Fibroblast of the conjunctiva (primary cell): ENCODE results near the gene PTPRN2.

ENCODE experiments used
- DNase-seq: peaks from one replicate; pipeline ENCODE4 v3.0.0-alpha.2; 2010; ENCODE audit warnings: low read depth

PTPRN2 gene

DNA sequence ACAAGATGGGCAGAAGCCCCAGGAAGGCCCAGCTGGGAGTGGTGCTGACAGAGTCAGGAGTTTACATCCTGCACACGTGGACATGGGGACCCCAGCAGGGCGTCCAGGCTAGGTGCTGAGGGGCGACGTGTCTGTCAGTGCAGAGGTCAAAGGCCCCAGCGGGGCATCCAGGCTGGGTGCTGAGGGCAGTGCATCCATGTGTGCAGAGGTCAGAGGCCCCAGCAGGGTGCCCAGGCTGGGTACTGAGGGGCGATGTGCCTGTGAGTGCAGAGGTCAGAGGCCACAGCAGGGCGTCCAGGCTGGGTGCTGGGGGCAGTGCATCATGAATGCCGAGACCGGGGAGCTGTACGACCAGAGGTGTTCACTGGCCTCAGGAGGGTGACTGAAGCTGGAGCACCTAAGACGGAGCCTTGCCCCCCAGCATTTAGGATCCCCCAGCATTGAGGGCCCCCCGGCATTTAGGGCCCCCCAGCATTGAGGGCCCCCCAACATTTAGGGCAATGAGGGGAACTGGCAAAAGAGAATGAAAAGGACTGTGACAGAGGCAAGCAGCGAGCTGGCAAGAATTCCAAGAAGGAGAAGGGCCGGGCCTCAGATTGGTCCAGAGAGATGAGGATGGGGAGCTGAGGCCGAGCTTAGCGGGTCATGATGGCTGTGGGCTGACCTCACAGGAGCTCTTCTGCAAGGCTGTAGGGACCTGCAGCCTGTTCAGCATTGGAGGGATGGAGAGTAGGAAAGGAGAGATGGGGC lies 474.9 kb downstream of the PTPRN2 start:
- no peak for DNase-seq

DNA sequence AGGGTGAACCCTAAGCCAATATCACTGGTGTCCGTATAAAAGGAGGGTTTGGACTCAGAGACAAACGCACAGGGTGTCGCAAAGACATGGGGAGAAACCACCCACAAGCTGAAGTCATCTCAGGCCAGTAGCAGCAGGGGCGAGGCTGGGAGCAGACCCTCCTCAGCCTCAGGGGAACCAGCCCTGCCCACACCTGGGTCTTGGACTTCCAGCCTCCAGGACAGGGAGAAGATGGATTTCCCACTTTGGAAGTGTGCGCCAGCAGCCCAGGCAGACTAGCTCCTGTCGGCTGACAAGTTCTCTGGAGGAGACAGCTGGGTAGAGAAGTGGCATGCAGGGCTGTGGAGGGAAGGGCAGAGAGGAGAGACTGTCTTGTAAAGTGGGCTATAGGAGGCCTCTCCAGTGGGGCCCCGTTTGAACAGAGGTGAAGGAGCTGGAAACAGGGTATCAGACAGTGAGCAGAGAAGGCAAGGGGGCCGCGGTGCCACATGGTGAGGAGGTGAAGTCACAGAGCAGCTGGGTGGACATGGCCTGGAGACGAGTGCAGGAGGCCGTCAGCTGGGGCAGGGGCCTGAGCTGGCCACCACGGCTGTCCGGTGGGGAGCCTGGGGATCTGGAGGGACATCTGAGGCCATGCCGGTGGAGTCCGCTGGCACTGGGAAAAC lies 475.6 kb downstream of the PTPRN2 start:
- DNase-seq = no peak

DNA sequence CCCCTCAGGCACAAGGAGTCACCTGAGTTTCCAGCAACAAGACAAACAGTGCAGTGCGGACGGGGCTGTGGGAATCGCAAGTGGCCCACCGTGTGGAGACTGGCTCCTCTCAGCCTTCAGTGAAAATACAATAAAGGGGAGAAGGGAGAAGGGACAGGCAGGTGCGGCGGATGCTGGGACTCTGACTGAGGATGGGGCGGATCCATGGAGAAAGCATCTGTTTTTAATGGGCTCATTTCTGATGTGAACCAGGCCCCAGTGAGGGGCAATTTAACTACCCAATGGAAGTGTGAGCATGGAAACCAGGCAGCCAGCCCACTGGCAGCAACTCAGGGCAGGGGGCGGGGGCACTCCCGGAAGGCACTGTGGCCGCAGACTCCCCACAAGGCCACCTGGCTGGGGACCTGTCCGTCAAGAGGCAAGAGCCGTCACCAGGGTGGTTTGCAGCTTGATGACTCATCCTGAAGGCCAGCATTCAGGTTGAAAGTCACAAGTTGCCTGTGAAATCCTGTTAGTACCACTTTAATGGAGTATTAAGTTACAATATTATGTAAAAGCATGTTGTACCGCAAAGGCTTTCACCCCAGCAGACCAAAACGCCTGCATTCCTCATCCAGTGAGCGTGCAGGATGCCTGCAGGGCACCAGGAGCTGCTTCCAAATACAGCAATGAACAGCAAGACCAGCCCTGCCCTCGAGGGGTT lies 476.4 kb downstream of the PTPRN2 start:
- no peak for DNase-seq

DNA sequence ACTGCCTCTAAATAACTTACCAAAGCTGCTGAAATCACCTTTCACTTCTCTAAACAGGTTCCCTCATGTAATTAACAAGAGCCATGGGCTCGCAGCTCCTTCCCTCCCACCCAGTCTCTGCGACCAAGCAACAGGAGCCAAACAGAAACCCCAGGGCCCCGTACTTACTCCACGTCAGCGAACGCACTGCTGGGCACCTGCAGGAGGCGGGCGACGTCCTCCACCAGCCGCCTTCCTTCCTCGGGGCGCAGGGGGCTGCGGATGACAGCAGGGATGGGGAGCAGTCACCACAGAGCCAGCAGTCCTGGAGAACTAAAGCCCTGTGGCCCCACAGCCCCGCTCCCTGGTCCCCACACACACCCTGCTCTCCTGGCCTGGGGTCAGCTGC lies 477.0 kb downstream of the PTPRN2 start:
- no peak for DNase-seq

DNA sequence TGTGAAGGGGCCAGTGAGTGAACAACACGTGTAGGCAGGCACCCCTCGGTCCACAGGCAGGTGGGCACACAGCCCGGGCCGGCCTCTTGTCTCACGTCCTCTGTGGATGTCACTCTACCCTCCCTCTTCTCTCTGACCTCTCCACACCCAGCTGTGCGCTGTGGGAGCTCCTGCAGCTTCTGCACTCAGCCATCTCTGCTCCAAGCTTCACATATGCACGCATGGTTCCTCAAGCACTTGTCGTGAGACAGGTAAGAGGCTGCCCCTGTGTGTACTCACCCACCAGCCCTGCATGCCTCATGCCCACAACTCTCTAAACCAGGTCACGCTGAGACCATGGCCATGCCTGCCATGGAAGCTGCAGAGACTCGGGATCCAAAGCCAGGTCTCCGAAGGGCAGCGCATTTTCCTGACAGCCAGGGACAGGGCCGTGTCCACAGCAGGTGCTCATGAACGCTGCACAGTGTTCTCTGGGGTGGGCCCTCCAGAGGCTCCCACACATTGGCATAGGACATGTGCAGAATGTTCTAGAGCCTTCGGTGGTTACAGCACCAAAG lies 477.5 kb downstream of the PTPRN2 start:
- DNase-seq = no peak

DNA sequence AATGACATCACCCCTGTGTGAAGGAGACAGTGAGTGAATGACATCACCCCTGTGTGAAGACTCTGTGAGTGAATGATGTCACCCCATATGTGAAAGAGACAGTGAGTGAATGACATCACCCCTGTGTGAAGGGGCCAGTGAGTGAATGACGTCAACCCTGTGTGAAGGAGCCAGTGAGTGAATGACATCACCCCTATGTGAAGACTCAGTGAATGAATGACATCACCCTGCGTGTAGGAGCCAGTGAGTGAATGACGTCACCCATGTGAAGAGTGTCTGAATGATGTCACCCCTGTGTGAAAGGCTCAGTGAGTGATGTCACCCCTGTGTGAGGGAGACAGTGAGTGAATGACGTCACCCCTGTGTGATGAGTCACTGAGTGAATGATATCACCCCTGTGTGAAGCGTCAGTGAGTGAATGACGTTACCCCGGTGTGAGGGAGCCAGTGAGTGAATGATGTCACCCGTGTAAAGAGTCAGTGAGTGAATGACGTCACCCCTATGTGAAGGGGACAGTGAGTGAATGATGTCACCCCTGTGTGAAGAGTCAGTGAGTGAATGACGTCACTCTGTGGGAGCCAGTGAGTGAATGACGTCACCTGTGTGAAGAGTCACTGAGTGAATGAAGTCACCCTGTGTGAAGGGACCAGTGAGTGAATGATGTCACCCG lies 478.1 kb downstream of the PTPRN2 start:
- DNase-seq = no peak

DNA sequence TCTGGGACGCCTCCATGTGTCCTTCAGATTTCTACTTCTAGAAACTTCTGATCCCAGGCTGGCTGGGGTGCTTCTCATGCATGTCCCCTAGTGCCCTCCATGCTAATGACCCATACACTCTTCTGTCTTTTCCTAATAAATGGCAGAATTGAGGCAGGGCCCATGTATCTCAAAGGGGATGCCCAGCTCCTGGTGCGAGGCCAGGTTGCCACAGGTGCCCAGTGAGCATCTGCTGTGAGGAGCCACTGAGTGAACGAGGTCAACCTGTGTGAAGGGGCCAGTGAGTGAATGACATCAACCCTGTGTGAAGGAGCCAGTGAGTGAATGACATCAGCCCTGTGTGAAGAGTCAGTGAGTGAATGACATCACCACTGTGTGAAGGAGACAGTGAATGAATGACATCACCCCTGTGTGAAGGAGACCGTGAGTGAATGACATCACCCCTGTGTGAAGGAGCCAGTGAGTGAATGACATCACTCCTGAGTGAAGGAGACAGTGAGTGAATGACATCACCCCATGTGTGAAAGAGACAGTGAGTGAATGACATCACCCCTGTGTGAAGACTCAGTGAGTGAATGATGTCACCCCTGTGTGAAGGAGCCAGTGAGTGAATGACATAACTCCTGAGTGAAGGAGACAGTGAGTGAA lies 478.9 kb downstream of the PTPRN2 start:
- no peak for DNase-seq

DNA sequence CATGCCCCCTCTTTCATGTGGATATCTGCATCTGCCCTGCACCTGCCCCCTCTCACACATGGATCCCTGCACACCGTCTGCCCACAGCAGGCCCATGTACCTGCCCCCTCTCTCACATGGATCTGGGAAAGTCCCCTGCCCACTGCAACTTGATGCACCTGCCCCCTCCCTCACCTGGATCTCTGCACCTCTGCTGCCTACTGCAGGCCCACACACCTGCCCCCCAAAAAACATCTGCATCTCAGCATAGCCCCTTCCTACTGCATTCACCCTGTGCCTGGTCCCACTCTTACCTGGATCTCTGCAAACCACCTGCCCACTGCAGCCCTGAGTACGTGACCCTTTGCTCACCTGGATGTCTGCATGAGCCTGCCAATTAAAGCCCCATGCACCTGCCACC lies 479.8 kb downstream of the PTPRN2 start:
- DNase-seq = no peak

DNA sequence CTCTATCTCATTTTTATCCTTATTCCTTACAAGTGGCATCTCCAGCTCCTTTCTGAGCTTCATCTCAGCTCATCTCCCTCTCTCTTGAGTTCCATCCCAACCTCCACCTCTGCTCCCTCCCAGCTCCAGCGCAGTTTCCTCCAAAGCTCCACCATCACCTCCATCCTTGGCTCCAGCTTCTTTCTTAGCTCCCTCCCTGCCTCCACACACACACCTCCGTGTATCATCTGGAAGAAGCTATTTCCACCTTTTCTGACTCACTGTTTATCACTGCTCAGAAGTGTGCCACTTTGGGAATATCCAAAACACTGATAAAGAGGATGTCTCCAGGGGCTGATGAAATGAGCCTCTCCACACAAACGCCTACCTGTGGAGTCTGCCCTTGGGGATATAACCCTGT lies 481.4 kb downstream of the PTPRN2 start:
- no peak for DNase-seq

DNA sequence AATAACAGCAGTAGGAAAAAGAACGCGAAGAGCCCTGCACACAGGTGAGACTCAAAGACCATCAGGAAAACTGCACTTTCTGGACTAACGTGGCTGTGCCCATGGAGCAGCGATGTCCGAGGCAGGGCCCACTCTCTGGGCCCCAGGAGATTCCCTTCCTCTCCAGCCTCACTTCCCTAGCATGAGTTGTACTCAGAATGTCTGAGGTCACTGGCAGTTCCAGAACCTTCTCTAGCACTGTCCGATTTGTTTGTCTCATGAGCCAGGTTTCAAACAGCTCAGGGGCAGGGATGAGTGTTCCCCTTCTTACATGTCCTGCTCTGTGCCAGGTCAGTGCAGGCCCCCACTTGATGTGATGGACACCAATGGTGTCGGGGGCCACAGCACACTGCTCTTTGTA lies 484.2 kb downstream of the PTPRN2 start:
- no peak for DNase-seq

DNA sequence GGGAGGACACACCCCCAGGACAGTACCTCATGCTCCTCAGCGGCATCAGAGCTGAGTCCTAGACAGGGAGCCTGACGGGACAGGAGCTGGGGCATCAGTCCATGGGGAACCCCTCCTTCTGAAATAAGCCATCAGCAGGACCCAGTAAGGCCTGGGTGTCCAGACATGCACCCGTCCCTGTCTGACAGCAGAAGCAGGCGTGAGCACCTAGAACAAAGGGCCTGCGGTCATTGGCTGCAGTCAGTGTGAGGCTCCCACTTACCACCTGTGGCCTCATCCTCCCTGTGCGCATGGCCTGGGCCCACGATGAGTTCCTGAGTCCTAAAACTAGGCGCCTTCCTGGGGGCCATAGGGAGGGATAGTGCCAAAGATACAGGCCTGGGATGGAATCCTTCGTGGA lies 484.7 kb downstream of the PTPRN2 start:
- DNase-seq = no peak

DNA sequence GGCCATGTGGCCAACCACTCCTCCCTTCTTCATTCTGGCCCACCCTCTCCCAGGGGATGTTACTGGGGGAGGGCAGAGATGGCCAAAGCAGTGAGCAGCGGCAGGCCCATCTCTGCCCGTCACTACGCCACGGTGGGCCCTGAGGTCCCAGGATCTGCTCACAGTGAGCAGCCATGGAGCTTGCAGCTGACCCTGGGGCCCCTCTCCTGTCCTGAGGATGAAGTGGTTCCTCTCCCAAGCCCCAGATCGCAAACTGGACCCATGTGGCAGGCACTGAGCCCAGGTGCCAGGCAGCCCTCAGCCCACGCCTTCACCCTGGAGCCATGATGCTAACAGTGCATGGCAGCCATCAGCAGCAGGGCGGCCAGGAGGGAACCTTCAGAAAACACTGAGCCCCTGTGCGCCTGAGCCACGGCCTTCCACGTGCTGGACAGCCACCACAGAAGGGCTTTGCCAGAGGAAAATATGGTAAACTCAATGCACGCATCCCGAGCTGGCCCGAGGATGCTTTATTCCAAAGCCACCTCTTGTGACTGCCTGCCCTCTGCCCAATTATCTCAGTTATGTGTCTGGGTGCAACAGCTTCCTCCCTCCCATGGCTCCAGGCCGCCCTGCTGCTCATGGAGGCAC lies 485.7 kb downstream of the PTPRN2 start:
- no peak for DNase-seq

DNA sequence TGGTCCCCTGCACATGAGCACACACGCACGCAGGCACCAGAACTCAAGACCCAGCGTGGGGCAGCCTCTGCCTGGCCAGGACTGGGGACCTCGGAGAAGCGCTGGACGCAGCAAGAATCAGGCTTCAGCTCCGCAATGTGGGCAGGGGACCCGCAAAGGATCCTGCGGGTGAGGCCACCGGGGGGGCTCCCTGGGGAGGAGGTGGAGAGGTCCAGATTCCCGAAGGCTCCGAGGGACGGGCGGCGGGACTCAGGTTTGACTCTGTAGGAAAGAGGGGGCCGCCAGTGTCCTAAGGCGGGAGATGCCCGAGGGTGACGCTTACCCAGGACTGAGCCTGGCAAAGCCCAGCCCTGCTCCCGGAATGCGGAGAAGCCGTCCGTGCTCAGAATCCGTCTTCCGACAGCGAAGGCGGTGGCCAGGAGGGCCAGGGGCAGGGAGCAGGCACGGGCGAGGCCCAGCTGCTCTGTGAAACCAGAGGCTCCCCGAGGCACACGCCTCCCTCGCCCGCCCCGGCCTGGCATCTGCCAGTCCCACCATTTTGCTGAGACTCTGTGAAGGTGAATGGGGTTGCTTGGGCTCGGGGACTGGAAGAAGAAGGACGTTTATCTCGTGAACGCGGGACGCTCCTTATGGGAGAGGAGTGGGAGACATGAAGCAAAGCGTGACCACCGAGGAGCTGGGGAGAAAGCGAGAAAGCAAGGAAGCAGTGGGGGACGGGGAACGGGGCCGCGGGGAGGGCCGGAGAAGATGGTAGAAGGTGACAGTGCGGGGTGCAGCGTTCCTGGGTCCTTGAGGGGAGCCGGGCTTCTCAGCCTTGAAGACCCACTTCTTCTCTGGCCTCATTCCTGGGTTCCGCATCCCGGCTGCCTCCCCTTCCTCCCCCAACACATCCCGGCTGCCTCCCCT lies 489.2 kb downstream of the PTPRN2 start:
- DNase-seq = no peak

DNA sequence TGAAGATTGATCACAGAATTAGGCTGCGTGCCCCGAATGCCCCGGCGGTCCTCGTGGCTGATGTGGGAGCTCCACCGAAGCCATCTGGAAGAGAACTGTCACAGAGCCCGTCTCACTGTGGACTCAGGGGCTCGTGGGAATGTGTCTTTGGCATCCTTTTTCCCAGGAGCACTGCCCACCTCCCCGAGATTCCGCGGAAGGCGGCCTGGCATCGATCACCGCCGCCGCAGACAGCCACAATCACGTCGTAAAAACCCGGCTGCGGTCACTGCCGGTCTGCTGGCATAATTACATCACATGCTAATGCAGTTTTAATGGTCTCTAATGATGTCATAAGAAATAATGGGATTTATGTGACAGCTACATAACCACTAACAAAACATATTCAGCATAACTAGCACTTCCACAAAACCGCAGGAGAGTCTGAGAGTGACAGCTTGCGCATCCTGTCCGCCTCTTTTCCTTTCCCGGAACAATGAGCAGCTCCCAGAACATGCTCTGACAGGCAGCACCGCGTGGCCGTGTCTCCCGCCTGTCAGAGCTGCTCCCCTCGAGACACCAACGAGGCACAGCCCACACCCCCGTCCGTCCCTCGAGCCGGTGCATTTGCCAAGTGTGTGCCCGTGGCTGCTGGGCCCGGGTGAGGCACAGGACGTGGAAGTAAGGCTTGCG lies 490.0 kb downstream of the PTPRN2 start:
- DNase-seq = no peak

DNA sequence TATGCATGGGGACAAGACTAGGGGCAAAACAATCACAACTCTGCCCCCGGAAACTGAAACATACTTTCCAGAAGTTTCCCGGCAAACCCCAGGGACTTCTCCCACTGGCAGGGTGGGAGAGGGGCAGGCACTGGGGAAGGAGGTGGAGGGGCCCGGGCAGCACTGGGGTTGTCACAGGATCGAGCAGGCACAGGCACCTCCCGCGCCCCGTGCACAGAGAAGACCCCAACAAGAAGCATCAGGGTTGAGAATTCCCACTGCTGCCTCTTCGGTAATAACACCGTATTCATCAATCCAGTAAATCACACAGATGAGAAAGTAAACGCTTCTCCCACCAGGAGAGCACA lies 490.5 kb downstream of the PTPRN2 start:
- DNase-seq = no peak

DNA sequence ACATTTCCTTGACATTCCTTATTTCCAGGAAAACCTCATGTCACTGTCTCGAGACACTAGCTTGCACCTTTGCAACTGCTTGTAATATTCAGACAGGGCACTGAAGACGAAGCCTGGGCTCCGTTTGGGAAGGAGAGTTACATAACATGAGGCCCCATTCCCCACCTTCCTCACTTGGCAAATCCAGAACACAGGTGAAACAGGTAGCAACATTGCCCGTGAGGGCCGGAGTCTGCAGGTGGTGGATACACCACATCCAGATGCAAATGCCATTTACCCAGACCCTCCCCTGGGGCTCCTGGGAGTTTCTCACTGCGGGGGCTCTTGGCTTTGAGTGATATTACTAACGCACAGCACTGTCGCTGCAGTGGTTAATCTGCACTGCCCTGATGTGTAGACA lies 491.0 kb downstream of the PTPRN2 start:
- DNase-seq = no peak

DNA sequence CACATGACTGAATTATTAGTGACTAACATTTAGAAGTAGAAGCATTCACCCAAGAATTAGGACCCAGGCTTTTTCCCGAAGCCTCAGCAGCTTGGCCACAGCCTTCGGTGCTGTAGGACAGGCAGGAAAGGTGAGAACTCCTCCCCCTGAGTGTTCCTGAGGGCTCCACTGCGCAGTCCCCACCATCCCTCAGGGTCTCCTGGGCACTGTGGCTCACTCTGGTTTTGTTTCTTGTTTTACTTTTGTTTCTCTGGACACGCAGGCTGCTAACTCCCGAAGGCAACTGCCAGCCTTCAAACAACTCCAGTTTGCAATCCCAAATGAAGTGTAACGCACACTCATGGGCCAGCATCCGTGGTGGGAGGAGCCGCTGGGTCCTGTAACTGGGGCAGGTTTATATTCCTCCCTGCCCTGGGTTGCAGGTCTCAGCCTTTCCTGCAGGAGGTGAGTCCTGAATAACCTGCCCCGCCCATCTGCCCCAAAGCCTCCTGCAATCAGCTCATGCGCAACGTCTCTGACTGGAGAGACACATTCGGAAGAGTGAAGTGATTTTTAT lies 492.9 kb downstream of the PTPRN2 start:
- DNase-seq = no peak

DNA sequence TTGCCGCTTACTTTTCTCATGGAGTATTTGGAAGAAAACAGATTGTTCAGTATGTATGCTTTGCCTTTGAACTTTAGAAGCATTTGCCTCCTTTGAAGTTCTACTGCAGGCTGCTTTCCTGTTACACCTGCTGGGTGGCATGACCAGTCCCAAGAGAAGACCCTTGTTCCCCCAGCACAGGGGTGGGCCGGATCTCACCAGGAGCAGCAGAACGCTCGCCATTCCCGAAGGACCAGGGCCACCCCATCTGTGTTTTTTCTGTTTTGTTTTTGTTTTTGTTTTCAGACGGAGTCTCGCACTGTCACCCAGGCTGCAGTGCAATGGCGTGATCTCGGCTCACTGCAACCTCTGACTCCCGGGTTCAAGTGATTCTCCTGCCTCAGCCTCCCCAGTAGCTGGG lies 493.6 kb downstream of the PTPRN2 start:
- no peak for DNase-seq

DNA sequence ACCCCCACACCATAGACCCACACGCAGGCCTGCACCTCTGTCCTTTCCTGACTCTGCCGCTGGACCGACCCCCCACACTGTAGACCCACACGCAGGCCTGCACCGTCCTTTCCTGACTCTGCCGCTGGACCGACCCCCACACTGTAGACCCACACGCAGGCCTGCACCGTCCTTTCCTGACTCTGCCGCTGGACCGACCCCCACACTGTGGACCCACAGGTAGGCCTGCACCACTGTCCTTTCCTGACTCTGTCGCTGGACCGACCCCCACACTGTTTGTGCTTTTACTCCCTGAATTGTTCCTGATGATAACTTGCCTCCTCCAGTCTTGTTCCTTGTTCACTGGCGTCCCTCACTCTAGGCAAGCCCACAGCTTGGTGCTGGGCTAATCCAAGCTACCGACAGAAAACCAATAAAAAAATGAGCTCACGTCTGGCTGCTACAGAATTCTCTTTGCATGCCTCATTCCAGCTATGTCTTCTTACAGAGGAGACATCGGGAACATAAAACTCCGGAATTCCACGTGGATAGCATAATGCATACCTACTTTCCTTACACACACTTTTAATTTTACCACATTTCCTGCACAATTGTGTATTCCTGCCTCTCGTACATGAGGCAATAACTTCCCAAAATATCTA lies 494.3 kb downstream of the PTPRN2 start:
- no peak for DNase-seq
